Stimulated activated CD4-positive, alpha-beta T cell treated with anti-CD3 and anti-CD28 coated beads, TNF-alpha, amount 100 ng/mL, for 24 hours (primary cell): ENCODE data around the gene HNRNPH3.
"Not testable (repeated sequence)": the region's sequence is repeated elsewhere in the genome, so short reads cannot be mapped to it uniquely, and the experiment has no call there.

ENCODE experiments used
- DNase-seq, 3 experiments: peaks; one replicate each; pipeline ENCODE4 v3.0.0-alpha.2; 2020; ENCODE audit warnings: low read depth in 3 of 3

HNRNPH3 gene

GRCh38 chr10:68331455-68332258 lies at the start of gene HNRNPH3:
HNRNPH3 (plus strand) TSS chr10:68332064; CDS start chr10:68337222, 5,158 bp downstream.
- peak; percentile 97 to 98 (median 98) for DNase-seq

GRCh38 chr10:68284062-68285001 lies 47.5 kb upstream of the HNRNPH3 start:
- DNase-seq: no peak

GRCh38 chr10:68288717-68289116 lies 43.1 kb upstream of the HNRNPH3 start:
- no peak for DNase-seq

- no peak for DNase-seq
These were observed 41.1 kb upstream of the HNRNPH3 start for GRCh38 chr10:68290736-68291135.

GRCh38 chr10:68296843-68297663 lies 34.8 kb upstream of the HNRNPH3 start:
- no peak for DNase-seq

GRCh38 chr10:68301301-68301700 lies 30.6 kb upstream of the HNRNPH3 start:
- no peak for DNase-seq

GRCh38 chr10:68301790-68302502 lies 29.9 kb upstream of the HNRNPH3 start:
- DNase-seq: no peak

GRCh38 chr10:68302503-68302823 lies 29.4 kb upstream of the HNRNPH3 start:
- no peak for DNase-seq

GRCh38 chr10:68302871-68303270 lies 29.0 kb upstream of the HNRNPH3 start:
- DNase-seq: no peak

- no peak for DNase-seq
These were observed 27.9 kb upstream of the HNRNPH3 start for GRCh38 chr10:68303849-68304412.

GRCh38 chr10:68305854-68306253 lies 26.0 kb upstream of the HNRNPH3 start:
- no peak for DNase-seq

GRCh38 chr10:68310531-68310930 lies 21.3 kb upstream of the HNRNPH3 start:
- no peak for DNase-seq

GRCh38 chr10:68314930-68315329 lies 16.9 kb upstream of the HNRNPH3 start:
- DNase-seq: not testable (repeated sequence)

- no peak for DNase-seq
These were observed 16.3 kb upstream of the HNRNPH3 start for GRCh38 chr10:68315582-68315981.

GRCh38 chr10:68318331-68319059 lies 13.4 kb upstream of the HNRNPH3 start:
- DNase-seq: no peak

- not testable (repeated sequence) for DNase-seq
These were observed 7.5 kb upstream of the HNRNPH3 start for GRCh38 chr10:68324396-68324795.

- DNase-seq: no peak
These were observed 3.7 kb upstream of the HNRNPH3 start for GRCh38 chr10:68327889-68328786.

- no peak for DNase-seq
These were observed 2.4 kb upstream of the HNRNPH3 start for GRCh38 chr10:68329506-68329861.

GRCh38 chr10:68330852-68331454 lies 911 bp upstream of the HNRNPH3 start:
- peak in 2 of 3 experiments; percentile 1 to 23 for DNase-seq
